GM18520 (cell line): ENCODE results near the gene ASZ1.
A peak's percentile ranks its signal among the peaks of the same experiment; 100 is the strongest.
"Not testable (repeated sequence)": the region's sequence is repeated elsewhere in the genome, so short reads cannot be mapped to it uniquely, and the experiment has no call there.

Experiments used
- ATAC-seq: cut with Tn5 transposase; IDR thresholded peaks from one replicate; pipeline ENCODE4 v1.9.1; 2021; ENCODE audit not compliant: unreplicated experiment

Gene ASZ1

DNA sequence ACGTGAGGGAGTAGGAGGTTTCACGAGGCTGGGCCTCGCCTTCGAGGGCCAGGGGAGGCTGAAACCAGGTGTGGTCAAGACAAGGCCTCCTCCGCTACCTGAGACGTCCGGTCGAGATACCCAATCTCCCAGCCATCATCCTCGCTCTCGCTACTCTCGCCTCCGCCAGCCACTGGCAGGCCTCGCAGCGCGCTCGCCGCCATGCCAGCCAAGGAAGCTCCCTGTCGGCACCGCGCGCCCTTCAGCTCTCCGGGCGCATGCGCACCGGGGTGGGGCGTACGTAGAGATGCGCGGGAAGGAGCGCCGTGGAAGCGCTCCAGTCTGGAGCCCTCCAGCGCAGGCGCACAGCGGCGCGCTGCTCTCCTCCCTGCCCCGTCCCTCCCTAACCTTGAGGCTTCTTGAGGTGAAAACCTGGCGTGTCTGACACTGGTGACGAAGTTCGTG lies at the start of gene ASZ1:
Gene ASZ1 (minus strand): TSS at position 236 of the 444 bp plus-strand sequence. CDS start 33 bp downstream, at position 203.
- ATAC-seq = no peak

GRCh38 chr7:117476557-117477215 lies 49.4 kb upstream of the ASZ1 start:
- no peak for ATAC-seq

- ATAC-seq = no peak
Measured at GRCh38 chr7:117472335-117472734, 45.0 kb upstream of the ASZ1 start.

- no peak for ATAC-seq
Measured at GRCh38 chr7:117470777-117471176, 43.5 kb upstream of the ASZ1 start.

- ATAC-seq = no peak
Measured at GRCh38 chr7:117468174-117468573, 40.9 kb upstream of the ASZ1 start.

DNA sequence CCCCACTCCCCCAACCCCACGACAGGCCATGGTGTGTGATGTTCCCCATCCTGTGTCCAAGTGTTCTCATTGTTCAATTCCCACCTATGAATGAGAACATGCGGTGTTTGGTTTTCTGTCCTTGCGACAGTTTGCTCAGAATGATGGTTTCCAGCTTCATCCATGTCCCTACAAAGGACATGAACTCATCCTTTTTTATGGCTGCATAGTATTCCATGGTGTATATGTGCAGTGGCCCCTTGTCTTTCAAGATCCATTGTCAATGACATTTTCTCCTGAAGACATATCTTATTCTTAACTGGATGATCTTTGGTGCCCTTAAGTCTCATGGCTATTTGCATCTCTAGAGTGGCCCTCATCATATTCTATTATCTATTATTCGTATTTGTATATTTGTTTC lies 33.5 kb upstream of the ASZ1 start:
- not testable (repeated sequence) for ATAC-seq

GRCh38 chr7:117459735-117460134 lies 32.4 kb upstream of the ASZ1 start:
- ATAC-seq = no peak

- ATAC-seq = no peak
Measured at GRCh38 chr7:117458977-117459583, 31.8 kb upstream of the ASZ1 start.

- ATAC-seq = no peak
Measured at GRCh38 chr7:117448655-117449054, 21.4 kb upstream of the ASZ1 start.

- ATAC-seq = no peak
Measured at GRCh38 chr7:117446220-117446815, 19.0 kb upstream of the ASZ1 start.

- no peak for ATAC-seq
Measured at GRCh38 chr7:117445206-117445605, 17.9 kb upstream of the ASZ1 start.

DNA sequence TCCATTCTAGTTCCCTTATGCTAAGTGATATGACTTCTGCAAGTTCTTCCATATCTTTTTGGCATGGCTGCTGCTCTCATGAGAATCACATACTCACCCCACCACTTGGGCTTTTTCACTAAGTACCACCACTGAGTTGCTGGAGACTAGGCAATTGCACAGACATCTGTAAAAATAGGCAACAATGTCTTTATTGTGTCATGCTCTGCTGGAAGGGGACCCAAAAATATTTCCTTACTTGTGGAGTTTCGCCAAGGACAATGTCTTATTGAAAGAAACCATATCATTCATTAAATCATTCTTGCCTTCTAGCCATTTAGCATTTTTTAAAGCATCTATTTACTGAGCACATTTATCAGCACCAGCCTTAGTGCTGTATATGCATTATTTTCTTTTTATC lies 17.4 kb upstream of the ASZ1 start:
- no peak for ATAC-seq

DNA sequence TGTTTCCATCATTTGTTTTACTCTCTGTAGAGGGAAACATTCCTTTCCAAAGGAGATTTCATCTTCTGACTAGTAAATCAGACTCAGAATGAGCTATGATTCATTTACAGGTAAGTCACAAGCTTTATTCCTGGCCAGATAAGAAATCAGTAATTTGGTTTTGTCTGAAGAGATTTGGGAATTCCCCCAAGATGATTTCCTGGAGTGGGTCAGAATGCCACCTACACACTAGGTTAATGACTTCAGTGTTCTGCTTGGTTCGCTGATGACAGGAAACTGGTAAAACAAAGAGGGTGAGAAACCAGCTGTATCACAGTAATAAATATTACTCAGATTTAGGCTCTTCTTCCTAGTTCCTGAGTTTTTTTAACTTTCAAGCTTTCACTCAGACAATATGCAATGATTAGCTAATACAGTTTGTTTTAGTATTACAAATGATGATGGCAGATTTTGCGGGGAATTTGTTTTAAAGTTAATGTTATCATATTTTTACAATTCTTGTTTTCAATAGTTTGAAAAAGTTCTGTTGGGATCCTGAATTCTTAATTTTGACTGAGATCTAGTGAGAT lies 8.3 kb upstream of the ASZ1 start:
- peak; percentile 94 for ATAC-seq

DNA sequence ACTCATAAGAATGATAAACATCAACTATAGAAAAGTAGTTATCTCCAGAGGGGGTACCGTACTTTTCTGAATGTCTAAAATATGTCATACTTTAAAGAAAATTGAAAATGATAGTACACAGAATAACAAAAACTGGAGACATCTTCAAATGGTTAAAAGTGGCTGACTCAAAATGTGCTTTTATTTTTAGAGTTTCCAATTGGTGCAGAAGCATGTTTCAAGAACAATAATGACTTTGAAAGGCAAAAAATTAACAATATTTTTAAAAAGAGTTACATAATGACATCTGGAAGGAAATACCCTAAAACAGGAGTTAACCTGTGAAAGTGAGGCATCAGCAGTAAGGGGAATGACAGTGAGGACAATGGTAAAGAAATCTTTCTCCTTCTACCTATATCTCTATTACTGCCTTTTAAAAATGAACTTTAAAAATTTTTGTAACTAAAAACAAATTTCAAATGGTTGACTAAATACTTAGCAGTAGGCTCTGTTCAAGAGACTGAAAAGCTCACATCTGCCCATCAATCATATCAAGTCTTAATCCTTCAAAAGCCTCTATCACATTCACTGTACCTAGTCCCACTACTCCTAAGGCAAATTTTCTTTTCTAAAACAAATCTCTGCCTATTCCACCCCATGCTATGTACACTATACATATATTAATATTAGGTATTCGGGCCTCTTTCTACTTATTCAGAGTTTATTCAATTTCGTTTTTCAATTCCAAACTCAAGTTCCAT lies 3.0 kb downstream of the ASZ1 start:
- ATAC-seq = peak; percentile 68

DNA sequence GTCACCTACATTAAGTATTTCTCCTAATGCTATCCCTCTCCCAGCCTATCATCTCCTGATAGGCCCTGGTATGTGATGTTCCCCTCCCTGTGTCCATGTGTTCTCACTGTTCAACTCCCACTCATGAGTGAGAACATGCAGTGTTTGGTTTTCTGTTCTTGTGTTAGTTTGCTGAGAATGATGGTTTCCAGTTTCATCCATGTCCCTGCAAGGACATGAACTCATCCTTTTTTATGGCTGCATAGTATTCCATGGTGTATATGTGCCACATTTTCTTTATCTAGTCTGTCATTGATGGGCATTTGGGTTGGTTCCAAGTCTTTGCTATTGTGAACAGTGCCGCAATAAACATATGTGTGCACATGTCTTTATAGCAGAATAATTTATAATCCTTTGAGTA lies 12.7 kb downstream of the ASZ1 start:
- ATAC-seq = not testable (repeated sequence)

DNA sequence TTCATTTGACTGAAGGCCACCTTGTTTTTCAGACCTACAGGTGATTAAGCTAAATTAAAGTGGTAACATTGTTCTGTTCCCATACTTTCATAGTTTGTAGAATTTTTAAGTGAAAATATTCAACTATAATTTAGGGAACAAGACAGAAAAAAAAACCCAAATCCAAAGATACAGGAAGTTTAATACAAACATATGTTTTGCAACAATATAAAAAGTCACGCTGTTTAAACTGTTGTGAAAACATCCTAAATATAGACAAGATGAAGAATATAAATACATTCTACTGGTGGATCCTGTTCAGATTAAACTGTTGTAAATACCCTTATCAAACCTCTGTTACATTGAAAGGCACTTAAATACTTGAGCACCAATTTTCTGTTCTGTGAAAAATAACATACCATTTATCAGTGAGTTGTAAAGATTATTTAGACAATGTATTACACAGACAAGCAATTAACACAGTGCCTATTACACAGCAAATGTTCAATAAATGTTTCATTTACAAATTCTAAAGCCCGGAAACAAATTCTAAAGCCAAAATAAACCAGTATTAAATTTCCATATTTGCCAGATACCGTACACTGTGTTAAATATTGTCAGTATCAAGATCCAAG lies 14.2 kb downstream of the ASZ1 start:
- ATAC-seq = no peak

DNA sequence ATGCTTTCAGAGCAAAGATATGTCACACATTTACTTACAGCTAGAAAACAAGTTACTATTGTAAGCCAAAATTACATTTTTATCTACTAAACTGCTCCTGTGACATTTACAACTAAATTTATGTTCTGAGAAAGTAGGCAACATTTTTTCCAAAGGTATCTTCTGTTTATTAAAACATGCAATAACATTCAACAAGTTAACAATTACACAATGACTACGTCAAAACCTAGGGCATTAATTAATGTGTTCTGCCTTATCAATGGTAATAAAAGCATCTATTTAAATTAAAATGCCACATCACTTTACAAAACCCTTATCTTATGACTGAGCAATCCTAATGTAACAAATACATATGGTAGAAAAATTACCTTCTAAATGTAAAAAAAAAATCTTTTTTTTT lies 14.9 kb downstream of the ASZ1 start:
- ATAC-seq = no peak

- no peak for ATAC-seq
Measured at GRCh38 chr7:117411539-117411938, 15.8 kb downstream of the ASZ1 start.

DNA sequence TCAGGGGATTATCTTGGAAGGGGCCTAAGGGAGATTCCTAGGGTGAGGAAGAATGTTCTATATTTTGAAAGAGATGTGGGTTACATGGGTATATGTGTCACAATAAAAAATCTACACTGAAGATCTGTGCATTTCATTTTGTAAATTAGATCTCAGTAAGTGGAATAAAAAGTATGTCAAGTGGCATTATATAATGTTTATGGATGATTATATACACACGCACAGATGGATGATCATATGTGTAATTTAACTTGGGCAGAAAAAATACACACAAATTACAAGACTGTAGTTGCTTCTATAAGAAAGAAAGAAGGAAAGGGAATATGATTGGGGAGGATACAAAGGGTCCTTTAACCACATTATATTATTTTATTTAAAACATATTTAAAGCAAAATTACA lies 18.5 kb downstream of the ASZ1 start:
- no peak for ATAC-seq

DNA sequence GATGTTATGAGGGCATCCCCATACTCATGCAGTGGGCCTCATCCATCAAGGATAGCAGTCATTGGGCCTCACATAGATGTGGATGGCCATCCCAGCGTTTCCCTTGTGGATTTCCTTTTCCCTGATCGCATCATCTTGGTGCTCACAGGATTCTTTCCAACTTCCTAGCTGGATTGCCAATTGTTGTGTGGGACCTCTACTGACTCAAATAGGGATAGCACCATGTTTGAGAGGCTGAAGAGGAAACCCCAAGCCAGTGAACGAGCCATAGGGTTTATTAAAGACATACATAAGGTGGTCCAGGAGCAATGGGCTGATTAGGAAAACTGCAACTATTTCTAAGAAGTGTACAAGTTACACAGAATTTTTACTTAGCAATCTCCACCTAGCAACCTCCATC lies 21.8 kb downstream of the ASZ1 start:
- ATAC-seq = no peak

- no peak for ATAC-seq
Measured at GRCh38 chr7:117403737-117404136, 23.6 kb downstream of the ASZ1 start.
